Activated CD8-positive, alpha-beta memory T cell treated with anti-CD3 and anti-CD28 coated beads for 36 hours (primary cell): ENCODE measurements around the gene ULK4. TPM values are rescaled to one million over a fixed set of nuclear protein-coding genes. Genes with fewer than 3 reads are reported as not detected.
"Not testable (repeated sequence)": the region's sequence is repeated elsewhere in the genome, so short reads cannot be mapped to it uniquely, and the experiment has no call there.

Experiments used
- CTCF ChIA-PET: fragments of 350-600 bp; sonication (Branson Sonifier 250); formaldehyde crosslinking; loops from one replicate; lab custom pipeline; 2021; ENCODE audit warnings: antibody characterized with exemption; lab: Charles Lee
- POLR2A ChIA-PET: fragments of 350-600 bp; sonication (Branson Sonifier 250); formaldehyde crosslinking; loops from one replicate; lab custom pipeline; 2021; ENCODE audit warnings: antibody characterized with exemption; lab: Charles Lee
- total RNA-seq, 2 experiments: library from RNA; stranded (reverse); gene quantifications; one replicate each; pipeline ENCODE4 v1.2.3, GENCODE V29; 2021

The ULK4 gene
- total RNA-seq, 2 experiments from 2014 or later = 11.8 to 12.3 TPM

GRCh38 chr3:41708176-41708575 lies 253.7 kb downstream of the ULK4 start:
- ChIA-PET POLR2A (no interaction called here), CTCF (no interaction called here)

- ChIA-PET POLR2A (no interaction called here), CTCF (no interaction called here)
Measured at GRCh38 chr3:41705893-41706292, 256.0 kb downstream of the ULK4 start.

GRCh38 chr3:41701191-41701698 lies 260.7 kb downstream of the ULK4 start:
- POLR2A ChIA-PET = no interaction called here
- CTCF ChIA-PET = no interaction called here

- CTCF ChIA-PET = no interaction called here
- POLR2A ChIA-PET = no interaction called here
Measured at GRCh38 chr3:41700155-41700554, 261.7 kb downstream of the ULK4 start.

- CTCF ChIA-PET = no interaction called here
- POLR2A ChIA-PET = no interaction called here
Measured at GRCh38 chr3:41698898-41699297, 263.0 kb downstream of the ULK4 start.

- ChIA-PET CTCF (no interaction called here), POLR2A (no interaction called here)
Measured at GRCh38 chr3:41697702-41698101, 264.2 kb downstream of the ULK4 start.

- CTCF ChIA-PET, POLR2A ChIA-PET: not testable (repeated sequence)
Measured at GRCh38 chr3:41695806-41696205, 266.1 kb downstream of the ULK4 start.

GRCh38 chr3:41693799-41694198 lies 268.1 kb downstream of the ULK4 start:
- POLR2A ChIA-PET = no interaction called here
- CTCF ChIA-PET = no interaction called here

GRCh38 chr3:41690766-41691563 lies 270.9 kb downstream of the ULK4 start:
- POLR2A ChIA-PET = no interaction called here
- CTCF ChIA-PET = no interaction called here

GRCh38 chr3:41688595-41689380 lies 273.1 kb downstream of the ULK4 start:
- CTCF ChIA-PET = no interaction called here
- POLR2A ChIA-PET = no interaction called here

GRCh38 chr3:41684797-41685735 lies 276.8 kb downstream of the ULK4 start:
- CTCF ChIA-PET = no interaction called here

GRCh38 chr3:41683666-41684350 lies 278.1 kb downstream of the ULK4 start:
- ChIA-PET POLR2A (no interaction called here), CTCF (no interaction called here)

More at GRCh38 chr3:41684797-41685735, 276.8 kb downstream of the ULK4 start:
- POLR2A ChIA-PET = no interaction called here

GRCh38 chr3:41682996-41683395 lies 278.9 kb downstream of the ULK4 start:
- CTCF ChIA-PET = interaction anchor here (0.7 kb wide), 1 partner anchor 695 kb away, joined by 3 read pairs; no protein-coding TSS in a partner anchor
- POLR2A ChIA-PET = interaction anchor here (0.6 kb wide), 1 partner anchor 543 kb away, joined by 3 read pairs; no protein-coding TSS in a partner anchor

GRCh38 chr3:41682382-41682781 lies 279.5 kb downstream of the ULK4 start:
- POLR2A ChIA-PET = interaction anchor here (0.6 kb wide), 1 partner anchor 543 kb away, joined by 3 read pairs; no protein-coding TSS in a partner anchor
- CTCF ChIA-PET = interaction anchor here (0.7 kb wide), 1 partner anchor 695 kb away, joined by 3 read pairs; no protein-coding TSS in a partner anchor

- ChIA-PET POLR2A (no interaction called here), CTCF (no interaction called here)
Measured at GRCh38 chr3:41681479-41681878, 280.4 kb downstream of the ULK4 start.

GRCh38 chr3:41679374-41679773 lies 282.5 kb downstream of the ULK4 start:
- ChIA-PET POLR2A (no interaction called here), CTCF (no interaction called here)

- CTCF ChIA-PET, POLR2A ChIA-PET: not testable (repeated sequence)
Measured at GRCh38 chr3:41675102-41675501, 286.8 kb downstream of the ULK4 start.

GRCh38 chr3:41674449-41674848 lies 287.5 kb downstream of the ULK4 start:
- POLR2A ChIA-PET = no interaction called here
- CTCF ChIA-PET = no interaction called here

- CTCF ChIA-PET = no interaction called here
Measured at GRCh38 chr3:41673650-41674049, 288.3 kb downstream of the ULK4 start.

More at GRCh38 chr3:41673650-41674049, 288.3 kb downstream of the ULK4 start:
- POLR2A ChIA-PET = no interaction called here
